GM12872 (cell line): Measurements from ENCODE around the gene DISP3.

Experiments used
- CTCF ChIP-seq: IDR thresholded peaks from 3 replicates; pipeline ENCODE4 v1.5.1; 2011; ENCODE audit warnings: low read depth, mild to moderate bottlenecking, low read length, moderate library complexity; ENCODE audit not compliant: insufficient read depth

DISP3 gene

GRCh38 chr1:11541956-11542355, 63.0 kb downstream of the DISP3 start:
- no peak for TF ChIP-seq CTCF

GRCh38 chr1:11543392-11543791, 64.4 kb downstream of the DISP3 start:
- no peak for TF ChIP-seq CTCF

GRCh38 chr1:11543796-11544195, 64.8 kb downstream of the DISP3 start:
- TF ChIP-seq CTCF: no peak

- TF ChIP-seq CTCF: no peak
Observed at GRCh38 chr1:11546456-11546855, 67.5 kb downstream of the DISP3 start.

- TF ChIP-seq CTCF: no peak
Observed at GRCh38 chr1:11550664-11551283, 71.8 kb downstream of the DISP3 start.

GRCh38 chr1:11558276-11558675, 79.3 kb downstream of the DISP3 start:
- no peak for TF ChIP-seq CTCF

GRCh38 chr1:11558871-11559590, 80.1 kb downstream of the DISP3 start:
- no peak for TF ChIP-seq CTCF
